GM23248 (cell line): ENCODE measurements around the gene KRT9. TPM values are rescaled to one million over a fixed set of nuclear protein-coding genes. Genes with fewer than 3 reads are reported as not detected.
"Not testable (repeated sequence)": the region's sequence is repeated elsewhere in the genome, so short reads cannot be mapped to it uniquely, and the experiment has no call there.

Source experiments
- DNase-seq: peaks from one replicate; pipeline ENCODE4 v3.0.0-alpha.2; 2015
- H2AFZ ChIP-seq: fragments of 200-600 bp; sonication (generic); 2 replicates; pipeline ENCODE4 v1.6.1; 2016; ENCODE audit warnings: antibody characterized with exemption
- H3F3A ChIP-seq: fragments of 200-600 bp; sonication (generic); 2 replicates; pipeline ENCODE4 v1.6.1; 2016; ENCODE audit warnings: mild to moderate bottlenecking, antibody characterized with exemption, mixed run types; ENCODE audit not compliant: insufficient read depth
- H3K27ac ChIP-seq: fragments of 200-600 bp; sonication (generic); 2 replicates; pipeline ENCODE4 v1.5.1; 2016; ENCODE audit warnings: mild to moderate bottlenecking
- H3K27me3 ChIP-seq: fragments of 200-600 bp; sonication (generic); replicated peaks from 2 replicates; pipeline ENCODE4 v1.6.1; 2016; ENCODE audit warnings: mild to moderate bottlenecking; ENCODE audit not compliant: insufficient read depth
- H3K36me3 ChIP-seq: fragments of 200-600 bp; sonication (generic); 2 replicates; pipeline ENCODE4 v1.6.1; 2016; ENCODE audit warnings: low read depth, mild to moderate bottlenecking
- H3K4me1 ChIP-seq: fragments of 200-600 bp; sonication (generic); 2 replicates; pipeline ENCODE4 v1.6.1; 2016; ENCODE audit warnings: mild to moderate bottlenecking; ENCODE audit not compliant: insufficient read depth
- H3K4me2 ChIP-seq: fragments of 200-600 bp; sonication (generic); one replicate; pipeline ENCODE4 v1.6.1; 2016; ENCODE audit warnings: mild to moderate bottlenecking; ENCODE audit not compliant: unreplicated experiment
- H3K4me3 ChIP-seq: fragments of 200-600 bp; sonication (generic); 2 replicates; pipeline ENCODE4 v1.5.1; 2016; ENCODE audit warnings: mild to moderate bottlenecking
- H3K79me2 ChIP-seq: fragments of 200-600 bp; sonication (generic); 2 replicates; pipeline ENCODE4 v1.6.1; 2016; ENCODE audit warnings: mild to moderate bottlenecking; ENCODE audit not compliant: insufficient read depth
- H3K9ac ChIP-seq: fragments of 200-600 bp; sonication (generic); 2 replicates; pipeline ENCODE4 v1.6.1; 2016; ENCODE audit warnings: mild to moderate bottlenecking
- H3K9me2 ChIP-seq: fragments of 200-600 bp; sonication (generic); 2 replicates; pipeline ENCODE4 v1.6.1; 2016; ENCODE audit warnings: mixed run types, mild to moderate bottlenecking, moderate library complexity; ENCODE audit not compliant: insufficient read depth
- H3K9me3 ChIP-seq: fragments of 200-600 bp; sonication (generic); one replicate; pipeline ENCODE4 v1.6.1; 2017; ENCODE audit warnings: low read depth
- H4K20me1 ChIP-seq: fragments of 200-600 bp; sonication (generic); 2 replicates; pipeline ENCODE4 v1.6.0; 2016; ENCODE audit not compliant: insufficient read depth
- EZH2 ChIP-seq: fragments of 200-600 bp; sonication (generic); IDR thresholded peaks from 2 replicates; pipeline ENCODE4 v1.6.1; 2018; ENCODE audit warnings: antibody characterized with exemption, mild to moderate bottlenecking; ENCODE audit not compliant: insufficient read depth, poor library complexity, severe bottlenecking
- EZH2phosphoT487 ChIP-seq: fragments of 200-600 bp; sonication (generic); IDR thresholded peaks from 2 replicates; pipeline ENCODE4 v1.6.1; 2018; ENCODE audit warnings: antibody characterized with exemption, moderate library complexity, mild to moderate bottlenecking, low read depth; ENCODE audit not compliant: insufficient read depth
- WGBS, 2 experiments: methylation state at CpG; one replicate each; pipeline ENCODE4 v1.1.6; 2015 to 2017; ENCODE audit warnings: low lambda C conversion rate in 2 of 2, low coverage in 1 of 2; ENCODE audit errors: missing lambda C conversion rate in 2 of 2; 5-methylcytosine and 5-hydroxymethylcytosine counted together
- in situ Hi-C: fragments of 300-500 bp; cut with MboI; formaldehyde crosslinking; loops from 2 replicates; pipeline ENCODE4 v1.15.0; 2020
- polyA plus RNA-seq: library from polyadenylated mRNA; unstranded; fragments of >200 nt; fragmentation: Nextera tagmentation; extraction: Ambion mirVana; gene quantifications from 2 replicates; pipeline ENCODE4 v1.2.1, GENCODE V29; 2016
- total RNA-seq: library from RNA; depleted of rRNA; stranded (reverse); fragments of >200 nt; shearing (Covaris generic); gene quantifications from 2 replicates; pipeline ENCODE4 v1.2.3, GENCODE V29; 2014

The KRT9 gene
- total and polyA plus RNA-seq, 2 experiments from 2014 or later: not detected

DNA sequence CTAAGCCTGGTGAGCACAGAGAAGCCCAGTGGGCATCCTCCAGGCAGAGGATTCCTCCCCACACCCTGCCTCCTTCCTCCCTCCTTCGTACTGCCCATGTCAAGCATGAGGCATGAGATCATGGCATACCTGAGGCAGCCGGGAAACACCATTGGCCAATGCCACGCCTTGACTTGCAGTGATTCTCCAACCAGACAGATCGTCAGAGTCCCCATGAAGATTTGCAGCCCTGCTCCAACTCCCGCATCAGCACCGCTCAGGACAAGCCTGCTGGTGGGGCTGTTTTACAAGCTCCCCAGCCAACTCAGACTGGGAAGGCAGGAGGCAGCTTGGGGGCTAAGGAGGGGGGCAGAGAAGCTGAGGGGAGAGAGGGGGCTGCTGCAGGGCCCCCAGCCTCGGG, 43.6 kb upstream of the KRT9 start:
- H3K79me2 ChIP-seq: no peaks in the 10 kb centered on the region
- no peak for TF ChIP-seq EZH2
- no peak for TF ChIP-seq EZH2phosphoT487
- H3K9me3 ChIP-seq: no peaks in the 10 kb centered on the region
- no peak overlapping the region for H3K4me3 ChIP-seq
- no peaks in the 10 kb centered on the region for H3K36me3 ChIP-seq
- no peaks in the 10 kb centered on the region for H4K20me1 ChIP-seq
- H2AFZ ChIP-seq: no peak overlapping the region
- H3K9me2 ChIP-seq: no peaks in the 10 kb centered on the region
- H3F3A ChIP-seq: no peaks in the 10 kb centered on the region
- peaks cover 5% of the 10 kb centered on the region for H3K27me3 ChIP-seq
- peak; percentile 29 for DNase-seq
- 15% methylated on average over 7 of the region's 7 CpGs for WGBS, 2 experiments
- in situ Hi-C loops: no loop called here
- H3K4me1 ChIP-seq: peaks cover 5% of the 10 kb centered on the region; the same call in 1 of the 2 replicates
- H3K9ac ChIP-seq: no peak overlapping the region
- no peak overlapping the region for H3K27ac ChIP-seq
- no peak overlapping the region for H3K4me2 ChIP-seq

DNA sequence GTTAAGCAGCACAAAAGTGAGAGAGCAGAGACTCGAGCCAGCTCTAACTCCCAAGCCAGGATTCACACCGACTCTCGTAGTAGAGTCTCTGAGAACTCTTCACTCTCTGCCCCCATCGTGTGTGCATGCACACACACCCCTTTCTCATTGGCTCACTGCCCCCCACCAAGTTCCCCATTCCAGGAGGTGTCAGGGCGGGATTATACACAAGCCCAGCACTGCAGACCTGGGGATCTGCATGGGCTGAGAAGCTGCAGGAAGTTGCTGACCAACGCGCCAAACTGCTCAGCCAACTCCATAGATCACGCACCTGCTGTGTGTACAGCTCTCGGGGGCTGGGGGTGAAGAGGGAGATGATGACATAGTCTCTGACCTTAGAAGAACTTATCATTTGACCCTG, 42.9 kb upstream of the KRT9 start:
- DNase-seq, H3K9me3 ChIP-seq, H3K9ac ChIP-seq, H3K4me2 ChIP-seq, H2AFZ ChIP-seq, H3K4me1 ChIP-seq, H3K27ac ChIP-seq, H3K4me3 ChIP-seq, in situ Hi-C loops, H4K20me1 ChIP-seq, H3K27me3 ChIP-seq, H3K79me2 ChIP-seq, H3K9me2 ChIP-seq, H3F3A ChIP-seq, H3K36me3 ChIP-seq: not testable (repeated sequence)
- WGBS, 2 experiments: 50% methylated on average over 9 of the region's 9 CpGs

DNA sequence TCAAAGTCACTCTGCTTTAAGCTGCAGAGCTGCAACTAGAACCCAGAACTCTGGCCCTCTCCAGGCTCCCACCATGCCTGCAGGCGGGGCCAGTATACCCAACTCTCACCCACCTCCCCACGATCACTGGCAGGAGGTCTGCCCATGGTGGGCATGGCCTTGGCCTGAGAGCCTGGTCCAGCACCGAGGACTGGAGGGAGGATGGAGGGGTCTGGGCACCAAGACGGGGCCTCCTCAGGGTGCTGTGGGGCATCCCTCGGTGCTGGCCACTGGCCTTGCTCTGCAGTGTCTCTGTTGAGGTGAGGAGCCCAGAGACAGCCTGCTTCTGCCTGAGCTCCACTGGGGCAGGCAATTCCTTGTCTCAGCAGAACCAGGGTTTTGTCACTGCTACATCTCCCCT, 42.2 kb upstream of the KRT9 start:
- Histone ChIP-seq H2AFZ (no peak overlapping the region), H4K20me1 (no peaks in the 10 kb centered on the region), H3K4me3 (no peak overlapping the region), H3K9me2 (no peaks in the 10 kb centered on the region), H3K9ac (no peak overlapping the region), H3K27ac (no peak overlapping the region), H3K79me2 (no peaks in the 10 kb centered on the region), H3K9me3 (no peaks in the 10 kb centered on the region), H3K4me2 (no peak overlapping the region), H3K27me3 (peaks cover 11% of the 10 kb centered on the region), H3F3A (no peaks in the 10 kb centered on the region), H3K4me1 (peaks cover 5% of the 10 kb centered on the region; the same call in 1 of the 2 replicates), H3K36me3 (no peaks in the 10 kb centered on the region)
- in situ Hi-C loops: no loop called here
- 70 to 83% methylated on average over 5 of the region's 5 CpGs for WGBS, 2 experiments
- no peak for DNase-seq
- no peak for TF ChIP-seq EZH2

DNA sequence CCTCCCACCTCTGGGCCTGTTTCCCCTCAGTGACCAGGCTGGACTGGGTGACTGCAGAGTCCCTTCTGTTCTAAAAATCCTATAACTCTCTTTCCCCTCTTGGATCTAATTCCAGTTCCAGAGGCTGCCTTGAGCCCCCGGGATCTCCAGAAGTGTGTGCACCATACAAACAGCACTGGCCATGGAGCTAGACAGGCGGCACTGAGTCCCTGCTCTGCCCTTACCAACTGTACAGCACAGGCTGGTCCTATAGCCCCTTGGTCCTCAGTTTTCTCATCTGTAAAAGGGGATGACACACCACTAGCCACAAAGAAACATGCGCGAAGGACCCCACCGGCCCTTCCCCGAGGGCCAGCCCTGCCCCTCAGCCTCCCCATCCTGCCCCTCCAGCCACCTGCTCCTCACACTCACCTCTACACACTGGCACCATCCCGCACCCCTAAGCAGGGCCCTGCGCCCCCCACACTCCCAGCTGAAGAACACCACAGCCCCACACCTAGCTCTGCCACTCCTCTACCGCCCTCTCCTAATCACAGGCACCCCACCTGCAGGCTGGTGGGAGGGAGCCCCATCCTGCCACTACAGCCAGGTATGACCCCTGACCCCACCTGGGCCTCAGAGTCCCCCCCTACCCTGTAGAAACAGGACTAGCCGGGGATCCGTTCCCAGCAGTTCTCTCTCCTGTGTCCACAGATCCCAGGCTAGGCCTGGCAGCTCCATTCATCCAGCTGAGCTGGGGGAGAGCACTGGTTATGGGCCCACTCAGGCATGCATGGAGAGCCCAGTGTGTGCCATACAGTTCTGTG, 41.6 kb upstream of the KRT9 start:
- H3K9me2 ChIP-seq: no peaks in the 10 kb centered on the region
- 67 to 76% methylated on average over 9 to 11 of the region's 11 CpGs for WGBS, 2 experiments
- H3K27me3 ChIP-seq: peaks cover 11% of the 10 kb centered on the region
- H3K9ac ChIP-seq: no peak overlapping the region
- no peaks in the 10 kb centered on the region for H3K79me2 ChIP-seq
- no peak overlapping the region for H2AFZ ChIP-seq
- H3K4me3 ChIP-seq: no peak overlapping the region
- no peaks in the 10 kb centered on the region for H3K9me3 ChIP-seq
- H3K4me1 ChIP-seq: peaks cover 5% of the 10 kb centered on the region; the same call in 1 of the 2 replicates
- no peak for TF ChIP-seq EZH2phosphoT487
- TF ChIP-seq EZH2: no peak
- no peak overlapping the region for H3K27ac ChIP-seq
- no peaks in the 10 kb centered on the region for H4K20me1 ChIP-seq
- in situ Hi-C loops: no loop called here
- DNase-seq: no peak
- no peak overlapping the region for H3K4me2 ChIP-seq
- H3F3A ChIP-seq: no peaks in the 10 kb centered on the region
- no peaks in the 10 kb centered on the region for H3K36me3 ChIP-seq

DNA sequence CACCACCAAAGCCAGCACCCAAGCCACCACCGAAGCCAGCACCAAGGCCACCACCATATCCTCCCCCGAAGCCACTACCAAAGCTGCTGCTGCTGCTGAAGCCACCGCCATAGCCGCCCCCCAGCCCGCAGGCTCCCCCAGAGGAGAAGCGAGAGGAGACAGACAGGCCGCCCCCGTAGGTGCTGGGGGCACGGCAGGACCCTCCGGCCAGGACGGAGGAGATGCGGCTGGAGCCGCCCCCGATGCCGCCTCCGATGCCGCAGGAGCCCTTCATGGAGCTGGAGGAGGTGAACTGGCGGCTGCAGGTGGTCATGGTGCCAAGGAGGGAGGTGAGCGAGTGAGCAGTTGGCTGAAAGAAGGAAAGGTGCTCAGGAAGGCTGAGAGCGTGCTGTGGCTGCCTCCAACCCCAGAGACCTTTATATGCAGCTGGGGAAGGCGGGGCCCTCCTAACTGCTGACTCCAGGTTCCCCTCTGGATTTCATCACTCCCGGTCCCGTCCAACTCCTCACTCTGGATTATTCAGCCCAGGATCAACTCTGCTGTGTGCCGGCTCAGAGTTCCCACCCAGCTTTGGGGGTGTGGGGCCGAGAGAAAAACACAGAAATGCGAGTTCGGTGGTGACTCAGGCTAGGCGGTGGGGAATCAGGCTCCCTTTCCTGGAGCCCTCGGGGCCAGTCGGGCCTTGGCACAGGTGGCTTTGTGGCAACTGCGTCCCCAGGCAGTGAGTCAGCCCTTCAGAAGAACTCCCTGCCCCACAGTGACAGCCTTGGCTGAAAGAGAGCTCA, 40.7 kb upstream of the KRT9 start, which contains the start of gene KRT16:
KRT16 (minus strand) TSS at position 392 of the 785 bp plus-strand sequence; CDS start at position 313, 79 bp downstream.
- in situ Hi-C loops, H3K27ac ChIP-seq: not testable (repeated sequence)

More for the DNA sequence above, 40.7 kb upstream of the KRT9 start, which contains the start of gene KRT16:
- not testable (repeated sequence) for H3K4me3 ChIP-seq, H4K20me1 ChIP-seq, H3K9me3 ChIP-seq, H3K36me3 ChIP-seq, H3F3A ChIP-seq, H3K79me2 ChIP-seq, H3K9me2 ChIP-seq, H3K4me2 ChIP-seq, H3K9ac ChIP-seq, H2AFZ ChIP-seq, H3K4me1 ChIP-seq
- DNase-seq: peak; percentile 82
- H3K27me3 ChIP-seq: peaks cover 11% of the 10 kb centered on the region
- WGBS, 2 experiments: 51 to 54% methylated on average over 28 to 31 of the region's 31 CpGs
